ENCODE measurements around the gene KRTAP5-1. TPM values are rescaled to one million over a fixed set of nuclear protein-coding genes. Genes with fewer than 3 reads are reported as not detected.

Gene KRTAP5-1
- polyA plus RNA-seq, 1 of the 3 experiments (the other 2 are of a cell fraction): not detected

- no peaks in the 10 kb centered on the region for H3K9me3 ChIP-seq
- H3K4me1 ChIP-seq (ENCODE audit: control insufficient read depth in 1 of 2, insufficient read depth in 2 of 2, low read depth in 1 of 2, low read length in 1 of 2): peaks cover 0 to 41% of the 10 kb centered on the region in 2 experiments; a peak in 1 of 4 replicates
- 71% methylated on average over 12 of the region's 14 CpGs for WGBS (ENCODE audit: low lambda C conversion rate)
- no peaks in the 10 kb centered on the region for H3K36me3 ChIP-seq (replicated peaks in 1 of 2; ENCODE audit: control insufficient read depth in 1 of 2, insufficient read depth in 2 of 2, low read length in 1 of 2)
- ChIA-PET POLR2A (interaction anchor here (0.6 to 1.2 kb wide), 2 partner anchors 10 to 16 kb away, joined by 3 read pairs; no protein-coding TSS in a partner anchor), CTCF (interaction anchor here (1.3 to 18.1 kb wide), 3 partner anchors 17 to 27 kb away, joined by 3 to 398 read pairs (median 5); no protein-coding TSS in a partner anchor)
- H3F3A ChIP-seq (replicated peaks; ENCODE audit: insufficient read depth): no peaks in the 10 kb centered on the region
- H3K4me2 ChIP-seq: no peak overlapping the region
- H3K27me3 ChIP-seq (ENCODE audit: insufficient read depth): peaks cover 4% of the 10 kb centered on the region; the same call in 1 of the 2 replicates
- H3K9me2 ChIP-seq: no peaks in the 10 kb centered on the region
- TF ChIP-seq REST (IDR thresholded peaks at IDR 0.05; ENCODE audit: low read depth, low read length): no peak
- no peak for TF ChIP-seq MXI1 (IDR thresholded peaks at IDR 0.05; ENCODE audit: low read depth, low read length)
- TF ChIP-seq SIN3A (IDR thresholded peaks at IDR 0.05; ENCODE audit: borderline replicate concordance, low read depth, low read length): no peak
- TF ChIP-seq, protein P1, sequence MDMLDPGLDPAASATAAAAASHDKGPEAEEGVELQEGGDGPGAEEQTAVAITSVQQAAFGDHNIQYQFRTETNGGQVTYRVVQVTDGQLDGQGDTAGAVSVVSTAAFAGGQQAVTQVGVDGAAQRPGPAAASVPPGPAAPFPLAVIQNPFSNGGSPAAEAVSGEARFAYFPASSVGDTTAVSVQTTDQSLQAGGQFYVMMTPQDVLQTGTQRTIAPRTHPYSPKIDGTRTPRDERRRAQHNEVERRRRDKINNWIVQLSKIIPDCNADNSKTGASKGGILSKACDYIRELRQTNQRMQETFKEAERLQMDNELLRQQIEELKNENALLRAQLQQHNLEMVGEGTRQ (IDR thresholded peaks at IDR 0.05; ENCODE audit: borderline replicate concordance, low read depth, low read length): no peak
- no peak for TF ChIP-seq RXRA (IDR thresholded peaks at IDR 0.05; ENCODE audit: borderline replicate concordance, low read depth)
- no peak for TF ChIP-seq IRF3 (IDR thresholded peaks at IDR 0.05; ENCODE audit: low read depth, low read length)
- TF ChIP-seq EP300 (IDR thresholded peaks at IDR 0.05; ENCODE audit: borderline replicate concordance in 1 of 2, low read depth in 1 of 2, low read length in 1 of 2): no peak
- no peak for TF ChIP-seq POLR2AphosphoS5 (IDR thresholded peaks at IDR 0.05; ENCODE audit: low read depth, low read length)
- no peak for TF ChIP-seq GATA2 (CRISPR knock-in tag; IDR thresholded peaks at IDR 0.05)
- no peak for TF ChIP-seq JUND (IDR thresholded peaks at IDR 0.05)
- TF ChIP-seq ELF1 (IDR thresholded peaks at IDR 0.05): no peak
- TF ChIP-seq CTCF (IDR thresholded peaks at IDR 0.05): no peak
- no peak for TF ChIP-seq USF1 (IDR thresholded peaks at IDR 0.05; ENCODE audit: borderline replicate concordance, low read depth)
- no peak for TF ChIP-seq RAD21 (IDR thresholded peaks at IDR 0.05; ENCODE audit: low read length)
- TF ChIP-seq SMC3 (IDR thresholded peaks at IDR 0.05; ENCODE audit: low read depth, low read length): no peak
- no peak for TF ChIP-seq YY1 (IDR thresholded peaks at IDR 0.05; ENCODE audit: low read depth)
- TF ChIP-seq TEAD4 (IDR thresholded peaks at IDR 0.05; ENCODE audit: borderline replicate concordance, insufficient read depth): no peak
- no peak for TF ChIP-seq CHD2 (IDR thresholded peaks at IDR 0.05; ENCODE audit: low read length, partially characterized antibody)
- no peak overlapping the region for H3K9ac ChIP-seq
- H3K79me2 ChIP-seq (ENCODE audit: insufficient read depth): no peaks in the 10 kb centered on the region
- peaks cover 23% of the 10 kb centered on the region for H4K20me1 ChIP-seq (ENCODE audit: insufficient read depth)
- H2AFZ ChIP-seq (ENCODE audit: low read depth): no peak overlapping the region
- DNase-seq: no peak
- no peak overlapping the region for H3K4me3 ChIP-seq (ENCODE audit: low read depth in 2 of 2, low read length in 1 of 2)
- H3K27ac ChIP-seq (ENCODE audit: low read depth in 2 of 2, low read length in 1 of 2): no peak overlapping the region
Observed at GRCh38 chr11:1569251-1569780, 15.8 kb downstream of the KRTAP5-1 start.

Data from SK-N-SH (cell line).